Measurements from ENCODE around the gene PRR12.

Gene PRR12

DNA sequence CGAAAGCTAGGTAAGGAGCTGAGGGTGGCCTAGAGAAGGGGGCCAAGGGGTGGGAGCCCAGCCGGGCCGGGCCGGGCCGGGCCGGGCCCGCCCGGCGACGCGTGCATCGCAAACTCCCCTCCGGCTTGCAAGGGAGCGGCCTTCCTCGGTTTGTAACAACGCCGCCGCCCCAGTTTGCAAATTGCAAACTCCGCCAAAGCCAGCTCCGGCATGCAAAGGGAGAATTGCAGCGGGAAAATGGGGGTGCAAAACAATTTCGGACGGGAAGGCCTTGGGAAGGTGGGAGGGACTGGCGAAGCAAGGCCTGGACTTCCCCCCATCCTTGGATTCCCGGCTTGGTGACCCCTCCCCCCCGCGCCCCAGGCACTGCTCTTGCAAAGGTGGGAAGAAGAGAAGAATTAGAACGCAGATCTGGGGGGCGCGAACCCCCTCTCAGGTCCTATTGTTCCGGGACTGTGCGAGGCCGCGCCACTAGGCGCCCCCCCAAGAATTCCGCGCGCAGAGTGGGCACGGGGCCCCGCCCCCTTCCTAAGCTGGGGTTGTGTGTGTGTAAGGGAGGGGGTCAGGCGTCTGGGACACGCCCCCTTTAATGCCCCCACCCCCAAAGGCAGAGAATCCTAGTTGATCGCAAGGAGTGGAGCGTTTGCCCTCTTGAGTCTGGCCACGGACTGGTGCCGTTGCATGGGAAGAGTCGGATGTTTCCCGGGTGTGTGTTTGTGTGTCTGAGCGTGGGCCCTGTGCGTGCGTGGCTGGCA lies 926 bp downstream of the PRR12 start:
- DNase-seq (ENCODE audit: low read depth in 2 of 2) = no peak

DNA sequence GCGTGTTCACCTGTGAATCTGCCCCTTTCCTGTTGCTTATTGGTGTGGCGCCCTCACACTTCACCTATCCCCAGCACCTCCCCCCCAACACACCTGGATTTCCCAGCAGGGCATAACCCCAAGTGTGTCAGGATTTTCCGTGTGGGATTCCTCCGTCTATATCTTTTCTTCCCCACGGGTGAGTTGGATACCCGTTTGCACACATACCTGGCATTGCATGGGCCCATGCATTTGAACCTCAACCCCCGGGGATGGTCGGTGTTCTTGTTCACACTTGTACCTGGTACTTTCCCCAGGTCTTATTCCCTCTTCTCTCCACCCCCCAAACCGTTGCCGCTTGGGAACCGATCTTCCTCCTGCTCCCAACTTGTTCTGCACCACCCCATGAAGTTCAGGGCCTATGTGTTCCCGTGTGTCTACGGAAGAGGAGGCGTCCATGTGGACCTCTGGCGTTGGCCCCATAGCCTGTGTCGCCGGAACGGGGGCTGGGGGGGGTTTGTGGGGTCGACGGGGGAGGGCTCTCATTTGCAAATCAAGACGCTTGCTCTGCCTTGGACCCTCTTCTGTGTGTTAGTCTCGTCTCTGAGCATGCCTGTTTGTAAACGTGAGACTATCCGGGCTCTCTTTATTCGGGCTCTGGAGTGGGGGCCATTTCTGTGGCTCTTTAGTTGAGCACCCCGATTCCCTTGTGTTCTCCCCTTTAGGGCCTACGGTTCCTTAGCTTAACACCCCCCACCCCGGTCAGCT lies 1.7 kb downstream of the PRR12 start:
- no peak for DNase-seq (ENCODE audit: low read depth in 2 of 2)

DNA sequence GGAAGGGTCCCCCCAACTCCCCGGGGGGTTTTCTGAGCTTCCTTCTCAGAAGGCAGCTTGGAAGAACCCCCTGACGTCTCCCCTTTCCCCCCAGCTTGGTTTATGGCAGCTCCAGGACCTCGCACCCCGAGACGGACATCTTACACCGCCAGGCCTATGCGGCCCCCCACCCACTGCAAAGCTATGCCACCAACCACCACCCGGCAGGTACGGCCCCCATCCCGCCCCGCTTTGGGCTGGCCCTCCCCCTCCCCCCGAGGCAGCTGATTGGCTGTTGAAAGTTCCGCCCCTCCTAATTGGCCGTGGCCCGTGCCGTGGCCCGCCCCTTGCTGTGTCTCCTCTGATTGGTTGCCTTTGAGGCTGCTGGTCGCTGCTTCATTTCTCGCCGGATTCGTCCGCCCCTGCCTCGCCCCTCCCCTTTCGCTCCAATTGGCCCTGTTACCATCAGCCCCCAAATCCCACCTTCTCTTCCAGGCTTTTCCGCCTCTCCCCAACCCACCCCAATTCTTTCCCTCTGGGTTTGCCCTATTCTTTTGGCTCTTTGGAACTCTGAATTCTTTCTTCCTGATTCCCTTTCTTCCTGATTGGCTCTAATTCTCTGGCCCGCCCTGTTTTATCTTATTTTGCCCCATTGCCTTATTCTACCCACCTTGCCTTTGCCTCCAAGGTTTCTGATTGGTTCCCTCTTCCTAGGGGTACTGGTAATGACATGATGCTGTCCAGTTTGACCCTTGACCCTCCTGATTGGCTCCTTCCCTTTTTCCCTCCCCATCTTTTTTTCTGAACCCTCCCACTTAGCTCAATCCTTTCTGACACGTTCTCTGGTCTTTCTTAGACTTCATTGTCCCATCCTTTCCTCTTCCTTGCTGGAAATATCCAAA lies 2.5 kb downstream of the PRR12 start:
- DNase-seq (ENCODE audit: low read depth in 2 of 2) = peak; percentile 80 to 82

DNA sequence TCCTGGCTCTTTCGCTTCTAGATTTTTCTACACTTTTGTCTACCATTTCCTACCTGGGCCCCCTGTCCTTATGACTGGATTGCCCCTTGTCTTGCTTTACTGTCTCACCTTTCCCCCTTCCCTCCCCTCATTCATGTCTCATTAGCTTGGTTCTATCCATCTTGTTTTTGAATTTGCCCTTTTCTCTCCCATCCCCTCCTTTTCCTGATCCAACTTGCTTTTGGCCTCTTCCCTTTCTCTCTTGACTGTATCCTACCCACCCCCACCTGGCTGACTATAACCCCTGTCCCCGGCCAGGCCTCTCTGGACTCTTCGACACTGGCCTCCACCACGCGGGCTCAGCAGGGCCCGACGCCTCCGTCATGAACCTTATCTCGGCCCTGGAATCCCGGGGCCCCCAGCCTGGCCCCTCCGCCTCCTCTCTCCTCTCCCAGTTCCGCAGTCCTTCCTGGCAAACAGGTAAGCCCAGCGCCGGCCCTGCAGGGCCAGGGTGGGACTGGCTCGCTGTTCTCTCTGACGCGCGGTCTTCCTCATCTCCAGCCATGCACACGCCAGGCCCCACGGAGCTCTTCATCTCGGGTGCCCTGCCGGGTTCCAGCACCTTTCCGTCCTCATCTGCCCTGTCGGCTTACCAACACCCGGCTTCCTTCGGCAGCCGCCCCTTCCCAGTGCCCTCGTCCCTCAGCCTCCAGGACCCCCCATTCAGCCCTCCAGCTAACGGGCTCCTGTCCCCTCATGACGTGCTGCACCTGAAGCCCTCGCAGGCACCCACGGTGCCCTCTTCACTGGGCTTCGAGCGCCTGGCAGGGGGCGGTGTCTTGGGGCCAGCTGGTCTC lies 3.4 kb downstream of the PRR12 start:
- DNase-seq (ENCODE audit: low read depth in 2 of 2) = no peak

DNA sequence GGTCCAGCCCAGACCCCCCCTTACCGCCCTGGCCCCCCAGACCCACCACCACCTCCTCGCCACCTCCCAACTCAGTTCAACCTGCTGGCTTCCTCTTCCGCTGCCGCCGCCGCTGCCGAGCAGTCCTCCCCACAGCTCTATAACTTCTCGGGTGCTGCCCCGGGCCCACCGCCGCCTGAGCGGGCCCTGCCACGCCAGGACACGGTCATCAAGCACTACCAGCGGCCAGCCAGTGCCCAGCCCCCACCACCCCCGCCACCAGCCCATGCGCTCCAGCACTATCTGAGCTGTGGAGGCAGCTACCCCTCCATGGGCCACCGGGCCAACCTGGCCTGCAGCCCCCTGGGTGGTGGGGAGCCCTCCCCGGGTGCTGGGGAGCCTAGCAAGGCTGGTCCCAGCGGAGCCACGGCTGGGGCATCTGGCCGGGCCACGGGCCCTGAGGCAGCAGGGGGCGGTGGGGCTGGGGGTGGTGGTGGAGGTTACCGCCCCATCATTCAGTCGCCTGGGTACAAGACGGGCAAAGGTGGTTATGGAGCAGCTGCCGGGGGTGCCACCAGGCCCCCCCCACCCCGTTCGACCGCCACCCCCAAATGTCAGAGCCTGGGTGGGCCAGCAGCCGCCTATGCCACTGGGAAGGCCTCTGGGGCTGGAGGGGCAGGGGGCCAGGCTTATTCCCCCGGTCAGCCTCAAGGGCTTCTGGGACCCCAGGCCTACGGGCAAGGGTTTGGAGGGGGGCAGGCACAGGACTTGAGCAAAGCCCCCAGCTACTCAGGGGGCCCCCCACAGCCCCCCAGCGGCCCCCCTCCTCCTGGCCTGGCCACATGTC lies 4.2 kb downstream of the PRR12 start:
- DNase-seq (ENCODE audit: low read depth in 2 of 2) = no peak

DNA sequence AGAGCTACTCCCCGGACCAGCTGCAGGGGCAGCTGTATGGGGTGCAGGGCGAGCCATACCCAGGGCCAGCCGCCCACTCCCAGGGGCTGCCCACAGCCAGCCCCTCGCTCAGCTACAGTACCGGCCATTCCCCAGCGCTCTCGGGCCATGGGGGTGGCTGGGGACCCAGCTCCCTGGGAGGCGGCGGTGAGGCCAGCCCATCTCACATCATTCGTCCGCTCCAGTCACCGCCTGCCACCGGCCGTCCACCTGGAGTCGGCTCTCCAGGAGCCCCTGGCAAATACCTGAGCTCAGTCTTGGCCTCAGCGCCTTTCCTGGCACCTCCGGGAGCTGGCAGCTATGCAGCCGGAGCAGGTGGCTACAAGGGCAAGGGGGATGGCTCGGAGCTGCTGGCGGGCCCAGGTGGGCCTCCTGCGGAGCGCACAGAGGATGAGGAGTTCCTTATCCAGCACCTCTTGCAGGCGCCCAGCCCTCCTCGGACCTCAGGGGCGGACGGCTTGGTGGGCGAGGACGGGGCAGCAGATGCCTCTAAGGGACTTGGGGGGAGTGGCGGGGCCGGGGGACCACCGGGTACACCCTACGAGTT lies 4.9 kb downstream of the PRR12 start:
- no peak for DNase-seq (ENCODE audit: low read depth in 2 of 2)

DNA sequence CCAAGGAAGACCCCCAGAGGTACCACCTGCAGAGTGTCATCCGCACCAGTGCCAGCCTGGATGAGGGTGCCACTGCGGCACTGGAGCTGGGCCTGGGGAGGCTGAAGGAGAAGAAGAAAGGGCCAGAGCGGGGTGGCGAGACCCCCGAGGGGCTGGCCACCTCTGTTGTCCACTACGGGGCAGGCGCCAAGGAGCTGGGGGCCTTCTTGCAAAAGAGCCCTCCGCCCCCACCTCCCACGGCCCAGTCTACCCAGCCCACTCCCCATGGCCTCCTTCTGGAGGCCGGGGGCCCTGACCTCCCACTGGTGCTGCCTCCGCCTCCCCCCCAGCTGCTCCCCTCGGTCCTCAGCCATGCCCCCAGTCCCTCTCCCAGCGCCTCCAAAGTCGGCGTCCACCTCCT lies 5.4 kb downstream of the PRR12 start:
- DNase-seq (ENCODE audit: low read depth in 2 of 2) = no peak

DNA sequence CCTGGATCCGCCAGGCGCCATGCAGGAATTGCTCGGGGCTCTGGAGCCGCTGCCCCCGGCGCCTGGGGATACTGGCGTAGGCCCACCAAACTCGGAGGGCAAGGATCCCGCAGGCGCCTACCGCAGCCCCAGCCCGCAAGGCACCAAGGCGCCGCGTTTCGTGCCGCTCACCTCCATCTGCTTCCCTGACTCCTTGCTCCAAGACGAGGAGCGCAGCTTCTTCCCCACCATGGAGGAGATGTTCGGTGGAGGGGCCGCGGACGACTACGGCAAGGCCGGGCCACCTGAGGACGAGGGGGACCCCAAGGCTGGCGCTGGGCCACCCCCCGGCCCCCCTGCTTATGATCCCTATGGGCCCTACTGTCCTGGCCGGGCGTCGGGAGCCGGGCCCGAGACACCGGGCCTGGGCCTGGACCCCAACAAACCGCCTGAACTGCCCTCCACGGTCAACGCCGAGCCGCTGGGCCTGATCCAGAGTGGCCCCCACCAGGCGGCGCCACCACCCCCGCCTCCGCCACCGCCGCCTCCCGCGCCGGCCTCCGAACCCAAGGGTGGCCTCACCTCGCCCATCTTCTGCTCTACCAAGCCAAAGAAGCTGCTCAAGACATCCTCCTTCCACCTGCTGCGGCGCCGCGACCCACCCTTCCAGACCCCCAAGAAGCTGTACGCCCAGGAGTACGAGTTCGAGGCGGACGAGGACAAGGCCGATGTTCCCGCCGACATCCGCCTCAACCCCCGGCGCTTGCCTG lies 6.1 kb downstream of the PRR12 start:
- DNase-seq (ENCODE audit: low read depth in 2 of 2) = no peak

DNA sequence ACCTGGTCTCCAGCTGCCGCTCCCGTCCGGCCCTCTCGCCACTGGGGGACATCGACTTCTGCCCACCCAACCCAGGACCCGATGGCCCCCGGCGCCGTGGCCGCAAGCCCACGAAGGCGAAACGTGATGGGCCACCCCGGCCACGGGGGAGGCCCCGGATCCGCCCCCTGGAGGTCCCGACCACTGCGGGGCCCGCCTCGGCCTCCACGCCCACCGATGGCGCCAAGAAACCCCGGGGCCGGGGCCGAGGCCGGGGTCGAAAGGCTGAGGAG lies 6.7 kb downstream of the PRR12 start:
- DNase-seq (ENCODE audit: low read depth in 2 of 2) = no peak

DNA sequence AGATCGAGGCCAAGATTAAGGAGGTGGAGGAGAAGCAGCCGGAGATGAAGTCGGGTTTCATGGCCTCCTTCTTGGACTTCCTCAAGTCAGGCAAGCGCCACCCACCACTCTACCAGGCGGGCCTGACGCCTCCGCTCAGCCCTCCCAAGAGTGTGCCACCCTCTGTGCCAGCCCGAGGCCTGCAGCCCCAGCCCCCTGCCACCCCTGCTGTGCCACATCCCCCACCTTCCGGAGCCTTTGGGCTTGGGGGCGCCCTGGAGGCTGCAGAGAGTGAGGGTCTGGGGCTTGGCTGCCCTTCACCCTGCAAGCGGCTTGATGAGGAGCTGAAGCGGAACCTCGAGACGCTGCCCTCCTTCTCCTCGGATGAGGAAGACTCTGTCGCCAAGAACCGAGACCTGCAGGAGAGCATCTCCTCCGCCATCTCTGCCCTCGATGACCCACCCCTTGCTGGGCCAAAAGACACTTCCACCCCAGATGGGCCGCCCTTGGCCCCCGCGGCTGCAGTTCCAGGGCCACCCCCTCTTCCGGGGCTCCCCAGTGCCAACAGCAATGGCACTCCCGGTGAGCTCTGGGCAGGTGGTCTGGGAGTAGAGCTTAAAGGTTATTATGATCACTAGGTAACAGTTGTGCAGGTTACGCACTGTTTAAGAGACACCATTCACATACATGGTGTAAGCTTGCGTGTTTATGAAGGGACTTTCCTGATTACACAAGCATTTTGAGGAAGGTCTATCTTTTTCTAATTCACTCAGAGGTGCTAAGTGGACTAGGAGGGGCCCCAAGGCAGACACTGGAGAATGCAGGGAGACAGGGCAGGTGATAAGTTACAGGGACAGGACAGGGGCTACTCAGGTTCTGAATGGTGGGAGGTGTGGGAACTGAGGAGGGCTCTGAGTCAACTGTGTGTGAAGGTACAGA lies 8.7 kb downstream of the PRR12 start:
- no peak for DNase-seq (ENCODE audit: low read depth in 2 of 2)

DNA sequence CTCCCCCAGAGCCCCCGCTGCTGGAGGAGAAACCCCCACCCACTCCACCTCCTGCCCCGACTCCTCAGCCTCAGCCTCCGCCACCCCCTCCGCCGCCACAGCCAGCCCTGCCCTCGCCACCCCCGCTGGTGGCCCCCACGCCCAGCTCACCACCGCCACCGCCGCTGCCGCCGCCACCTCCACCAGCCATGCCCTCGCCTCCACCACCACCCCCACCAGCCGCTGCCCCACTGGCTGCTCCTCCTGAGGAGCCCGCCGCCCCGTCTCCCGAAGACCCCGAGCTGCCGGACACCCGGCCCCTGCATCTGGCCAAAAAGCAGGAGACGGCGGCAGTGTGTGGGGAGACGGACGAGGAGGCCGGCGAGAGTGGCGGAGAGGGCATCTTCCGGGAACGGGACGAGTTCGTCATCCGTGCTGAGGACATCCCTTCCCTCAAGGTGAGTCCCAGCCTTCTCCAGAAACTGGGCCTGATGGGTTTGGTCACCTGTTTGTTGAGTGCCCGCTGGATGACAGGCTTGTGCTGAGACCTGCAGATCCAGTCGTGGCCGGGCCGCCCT lies 10.6 kb downstream of the PRR12 start:
- no peak for DNase-seq (ENCODE audit: low read depth in 2 of 2)

DNA sequence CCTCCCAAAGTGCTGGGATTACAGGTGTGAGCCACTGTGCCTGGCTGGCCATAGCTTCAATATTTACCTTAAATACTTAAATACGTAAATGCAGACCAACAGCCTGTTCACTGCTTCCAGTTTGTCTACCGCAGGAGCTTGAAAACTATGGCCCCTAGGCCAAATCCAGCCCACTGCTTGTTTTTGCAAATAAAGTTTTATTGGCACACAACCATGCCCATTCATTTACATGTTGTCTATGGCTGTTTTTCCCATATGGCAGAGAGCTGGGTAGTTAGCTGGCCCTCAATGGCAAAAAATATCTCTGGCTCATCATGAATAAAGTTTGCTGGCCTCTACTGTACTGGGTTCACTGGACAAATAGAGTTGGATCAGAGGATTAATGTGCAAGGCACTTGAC lies 11.8 kb downstream of the PRR12 start:
- no peak for DNase-seq (ENCODE audit: low read depth in 2 of 2)

DNA sequence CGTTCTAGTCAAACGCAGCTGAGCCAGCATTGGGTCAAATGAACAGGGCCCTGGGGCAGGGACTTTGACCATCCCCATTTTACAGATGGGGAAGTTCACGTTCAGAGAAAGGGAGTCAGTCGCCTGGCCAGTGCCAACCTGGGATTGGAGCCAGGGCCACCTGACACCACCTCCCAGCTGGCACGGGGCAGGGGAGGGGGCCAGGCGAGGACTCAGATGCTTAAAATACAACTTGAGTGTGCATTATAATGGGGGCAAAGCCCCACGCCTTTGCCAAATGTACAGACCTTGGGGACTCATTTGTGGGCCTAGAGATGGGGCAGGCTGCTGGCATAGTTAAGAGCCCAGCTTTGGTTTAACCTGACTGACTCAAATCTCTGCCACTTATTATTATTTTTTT lies 14.6 kb downstream of the PRR12 start:
- DNase-seq (ENCODE audit: low read depth in 2 of 2) = no peak

DNA sequence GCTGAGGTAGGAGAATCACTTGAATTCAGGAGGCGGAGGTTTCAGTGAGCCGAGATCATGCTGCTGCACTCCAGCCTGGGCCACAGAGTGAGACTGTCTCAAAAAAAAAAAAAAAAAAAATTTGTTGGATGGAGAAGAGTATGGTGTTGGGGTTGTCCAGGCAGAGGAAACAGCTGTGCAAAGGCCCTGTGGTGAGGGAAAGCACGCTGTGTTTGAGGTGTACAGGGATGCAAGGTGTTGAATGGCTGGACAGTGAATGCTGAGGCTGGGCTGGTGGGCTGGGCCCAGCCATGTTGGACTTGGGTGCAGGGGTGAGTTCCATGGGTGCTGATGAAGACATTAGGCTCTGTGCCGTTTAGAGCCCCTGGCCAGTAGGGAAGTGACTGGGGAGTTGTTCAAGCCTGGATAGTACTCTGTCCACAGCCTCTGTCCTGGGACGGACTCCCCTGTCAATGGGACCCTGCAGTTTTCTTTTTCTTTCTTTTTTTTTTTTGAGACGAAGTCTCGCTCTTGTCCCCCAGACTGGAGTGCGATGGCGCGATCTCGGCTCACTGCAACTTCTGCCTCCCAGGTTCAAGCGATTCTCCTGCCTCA lies 18.6 kb downstream of the PRR12 start:
- no peak for DNase-seq (ENCODE audit: low read depth in 2 of 2)

DNA sequence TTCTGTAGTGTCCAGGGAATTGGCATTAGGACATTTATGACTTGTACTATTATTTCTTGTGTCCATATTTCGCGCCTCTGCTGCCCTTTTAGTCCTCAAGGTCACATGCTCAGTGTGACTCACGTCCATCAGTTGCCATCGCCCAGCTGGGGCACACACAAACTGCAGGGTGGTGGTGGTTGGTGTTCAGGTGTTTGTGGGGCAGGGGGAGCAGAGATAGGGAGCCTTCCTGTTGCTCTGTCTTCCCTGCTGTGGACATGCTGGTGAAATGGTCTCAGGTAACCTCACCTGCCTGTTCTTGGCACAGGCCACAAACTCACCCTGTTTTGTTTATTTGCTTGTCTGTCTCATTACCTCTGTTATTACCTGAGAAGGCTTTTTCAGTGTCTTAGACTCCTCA lies 22.4 kb downstream of the PRR12 start:
- DNase-seq (ENCODE audit: low read depth in 2 of 2) = no peak

DNA sequence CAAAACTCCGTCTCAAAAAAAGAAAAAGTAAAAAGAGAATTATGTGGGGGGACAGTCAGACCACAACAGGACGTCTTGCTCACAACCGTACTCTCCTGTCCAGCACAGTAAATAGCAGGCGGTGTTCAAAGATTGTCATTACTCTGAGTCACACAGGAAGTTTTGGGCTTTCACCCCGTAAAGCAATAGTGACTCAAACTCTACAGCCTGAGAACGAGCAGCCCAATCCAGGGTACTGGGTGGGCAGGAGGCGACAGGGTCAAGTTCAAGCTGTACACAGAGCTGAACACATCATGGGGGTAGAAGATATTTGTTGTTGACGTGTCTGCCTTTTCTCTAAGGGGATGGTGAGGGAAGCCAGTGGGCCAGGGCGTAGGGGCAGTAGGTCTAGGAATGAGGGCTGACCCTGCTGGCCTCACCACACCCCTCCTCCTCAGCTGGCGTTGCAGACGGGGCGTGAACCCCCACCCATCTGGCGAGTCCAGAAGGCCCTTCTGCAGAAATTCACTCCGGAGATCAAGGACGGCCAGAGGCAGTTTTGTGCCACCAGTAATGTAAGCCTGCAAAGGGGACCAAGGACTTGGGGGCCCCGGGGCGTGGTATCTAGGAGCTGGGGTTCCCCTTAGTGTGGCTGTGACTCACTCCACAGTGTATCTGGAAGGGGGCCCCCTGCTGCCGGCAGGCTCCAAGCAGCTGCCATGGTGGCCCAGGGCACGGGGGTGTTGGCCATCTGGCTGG lies 23.3 kb downstream of the PRR12 start:
- no peak for DNase-seq (ENCODE audit: low read depth in 2 of 2)

DNA sequence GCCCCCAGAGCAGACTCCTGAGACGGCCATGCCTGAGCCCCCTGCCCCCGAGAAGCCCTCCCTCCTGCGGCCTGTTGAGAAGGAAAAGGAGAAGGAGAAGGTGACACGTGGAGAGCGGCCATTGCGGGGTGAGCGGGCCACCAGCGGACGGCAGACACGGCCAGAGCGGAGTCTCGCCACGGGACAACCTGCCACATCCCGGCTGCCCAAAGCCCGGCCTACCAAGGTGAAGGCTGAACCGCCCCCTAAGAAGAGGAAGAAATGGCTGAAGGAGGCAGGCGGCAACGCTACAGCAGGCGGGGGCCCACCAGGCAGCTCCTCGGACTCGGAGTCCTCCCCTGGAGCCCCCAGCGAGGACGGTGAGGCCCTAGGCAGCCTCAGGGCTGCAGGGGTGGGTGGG lies 24.9 kb downstream of the PRR12 start:
- no peak for DNase-seq (ENCODE audit: low read depth in 2 of 2)
